HepG2 (cell line): ENCODE data around the gene AMPD2. TPM values are rescaled to one million over a fixed set of nuclear protein-coding genes. Genes with fewer than 3 reads are reported as not detected.

ENCODE experiments used
- CENPT ChIP-seq: sonication (generic); formaldehyde crosslinking; IDR thresholded peaks from 2 replicates; pipeline ENCODE4 v1.8.0; 2022; ENCODE audit warnings: low read depth, mild to moderate bottlenecking, moderate library complexity, missing genetic modification reagents
- DNMT3B ChIP-seq: conservative IDR thresholded peaks from 2 replicates; pipeline ENCODE4 v1.6.1; 2016; ENCODE audit warnings: missing biosample characterization, control low read depth
- DR1 ChIP-seq: sonication (generic); formaldehyde crosslinking; IDR thresholded peaks from 2 replicates; pipeline ENCODE4 v1.8.0; 2021; ENCODE audit warnings: mild to moderate bottlenecking, missing genetic modification reagents, inconsistent platforms
- ETS1 ChIP-seq: sonication (generic); formaldehyde crosslinking; IDR thresholded peaks from 2 replicates; pipeline ENCODE4 v1.4.0; 2020; ENCODE audit warnings: missing genetic modification reagents
- KAT2B ChIP-seq: fragments of 150-350 bp; IDR thresholded peaks from 2 replicates; pipeline ENCODE4 v1.6.1; 2014; ENCODE audit warnings: low read depth, low read length, borderline replicate concordance
- PAX8 ChIP-seq: sonication (generic); formaldehyde crosslinking; IDR thresholded peaks from 2 replicates; pipeline ENCODE4 v1.8.0; 2022; ENCODE audit warnings: mild to moderate bottlenecking, missing genetic modification reagents, borderline replicate concordance
- SP140L ChIP-seq: sonication (generic); formaldehyde crosslinking; IDR thresholded peaks from 2 replicates; pipeline ENCODE4 v1.4.0; 2020; ENCODE audit warnings: missing genetic modification reagents, borderline replicate concordance
- TFAP4 ChIP-seq: sonication (generic); IDR thresholded peaks from 2 replicates; pipeline ENCODE4 v1.6.1; 2016; ENCODE audit warnings: low read depth, borderline replicate concordance
- ZNF234 ChIP-seq: sonication (generic); formaldehyde crosslinking; conservative IDR thresholded peaks from 2 replicates; pipeline ENCODE4 v1.5.1; 2020; ENCODE audit warnings: mild to moderate bottlenecking, missing genetic modification reagents
- ZNF616 ChIP-seq: sonication (generic); formaldehyde crosslinking; IDR thresholded peaks from 2 replicates; pipeline ENCODE4 v1.5.0; 2020; ENCODE audit warnings: low read depth, mild to moderate bottlenecking, missing genetic modification reagents
- ZNF773 ChIP-seq: sonication (generic); formaldehyde crosslinking; IDR thresholded peaks from 2 replicates; pipeline ENCODE4 v1.4.0; 2020; ENCODE audit warnings: missing genetic modification reagents, borderline replicate concordance
- ZNF816 ChIP-seq: sonication (generic); formaldehyde crosslinking; IDR thresholded peaks from 2 replicates; pipeline ENCODE4 v1.8.0; 2022; ENCODE audit warnings: missing genetic modification reagents, mild to moderate bottlenecking, borderline replicate concordance
- polyA plus RNA-seq, 8 experiments: library from polyadenylated mRNA; depleted of rRNA in 3 of 8; stranded (reverse) in 7 of 8; unstranded in 1 of 8; fragments of >200 nt; fragmentation: Illumina TruSeq in 4 of 8; extraction: Trizol in 4 of 8; gene quantifications; 2 replicates each; pipeline versions ENCODE4 v1.2.1 to v1.2.3, GENCODE V29; 2011 to 2016; ENCODE audit warnings: low read depth in 4 of 8, missing spikeins in 1 of 8, mixed read lengths in 1 of 8; ENCODE audit not compliant: insufficient read depth in 1 of 8
- total RNA-seq, 5 experiments: library from RNA; depleted of rRNA; stranded (reverse); fragments of >200 nt; fragmentation: Illumina TruSeq; extraction: Trizol; gene quantifications; 2 replicates each; pipeline ENCODE4 v1.2.3, GENCODE V29; 2016; ENCODE audit warnings: low read depth in 1 of 5
- TF ChIP-seq, protein P1 (sequence below): sonication (generic); formaldehyde crosslinking; IDR thresholded peaks from 2 replicates; pipeline ENCODE4 v1.5.1; 2020; ENCODE audit warnings: missing genetic modification reagents, mild to moderate bottlenecking, borderline replicate concordance
- TF ChIP-seq, protein P2 (sequence below): sonication (generic); formaldehyde crosslinking; IDR thresholded peaks from 2 replicates; pipeline ENCODE4 v1.4.0; 2020; ENCODE audit warnings: low read depth, mild to moderate bottlenecking, missing genetic modification reagents
- TF ChIP-seq, protein P3 (sequence below): sonication (generic); formaldehyde crosslinking; IDR thresholded peaks from 2 replicates; pipeline ENCODE4 v1.5.1; 2020; ENCODE audit warnings: missing genetic modification reagents, mild to moderate bottlenecking, borderline replicate concordance
- TF ChIP-seq, protein P4 (sequence below): sonication (generic); formaldehyde crosslinking; IDR thresholded peaks from 2 replicates; pipeline ENCODE4 v1.4.0; 2020; ENCODE audit warnings: missing genetic modification reagents, low read depth, mild to moderate bottlenecking, borderline replicate concordance

AMPD2 gene
- total and polyA plus RNA-seq, 2 of the 13 experiments (the other 11 are each of a cell fraction or from before 2014, with no cell fraction given): 62.3 to 82.0 TPM

DNA sequence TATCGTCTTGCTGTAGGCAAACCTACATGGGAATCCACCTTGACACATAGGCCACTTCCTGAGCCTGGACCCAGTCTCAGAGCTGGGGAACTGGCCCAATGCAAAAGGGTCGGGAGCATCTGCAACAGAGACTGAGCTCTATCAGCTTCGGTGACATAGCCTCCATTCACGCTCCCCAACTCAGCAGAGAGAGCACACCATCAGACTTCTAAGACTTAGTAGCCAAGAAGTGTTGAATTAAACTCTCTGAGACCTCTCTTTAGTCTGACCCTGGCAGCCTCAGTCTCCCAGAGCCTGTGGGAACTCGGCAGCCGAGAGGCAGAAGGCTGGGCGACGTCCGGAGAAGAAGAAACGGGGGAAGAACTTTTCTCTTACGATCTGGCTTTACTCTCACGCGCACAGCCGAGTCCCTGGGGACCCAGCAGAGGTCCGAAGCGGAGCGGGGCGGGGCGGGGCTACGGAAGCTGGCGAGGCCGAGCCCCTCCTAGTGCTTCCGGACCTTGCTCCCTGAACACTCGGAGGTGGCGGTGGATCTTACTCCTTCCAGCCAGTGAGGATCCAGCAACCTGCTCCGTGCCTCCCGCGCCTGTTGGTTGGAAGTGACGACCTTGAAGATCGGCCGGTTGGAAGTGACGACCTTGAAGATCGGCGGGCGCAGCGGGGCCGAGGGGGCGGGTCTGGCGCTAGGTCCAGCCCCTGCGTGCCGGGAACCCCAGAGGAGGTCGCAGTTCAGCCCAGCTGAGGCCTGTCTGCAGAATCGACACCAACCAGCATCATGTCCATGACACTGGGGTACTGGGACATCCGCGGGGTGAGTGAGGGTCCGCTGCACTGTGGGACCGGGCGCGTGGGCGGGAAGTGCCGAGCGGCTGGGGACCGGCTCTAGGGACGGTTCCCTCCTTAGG, 36.2 kb downstream of the AMPD2 start, which contains the start of gene GSTM4 (continued):
- TF ChIP-seq, protein P1, sequence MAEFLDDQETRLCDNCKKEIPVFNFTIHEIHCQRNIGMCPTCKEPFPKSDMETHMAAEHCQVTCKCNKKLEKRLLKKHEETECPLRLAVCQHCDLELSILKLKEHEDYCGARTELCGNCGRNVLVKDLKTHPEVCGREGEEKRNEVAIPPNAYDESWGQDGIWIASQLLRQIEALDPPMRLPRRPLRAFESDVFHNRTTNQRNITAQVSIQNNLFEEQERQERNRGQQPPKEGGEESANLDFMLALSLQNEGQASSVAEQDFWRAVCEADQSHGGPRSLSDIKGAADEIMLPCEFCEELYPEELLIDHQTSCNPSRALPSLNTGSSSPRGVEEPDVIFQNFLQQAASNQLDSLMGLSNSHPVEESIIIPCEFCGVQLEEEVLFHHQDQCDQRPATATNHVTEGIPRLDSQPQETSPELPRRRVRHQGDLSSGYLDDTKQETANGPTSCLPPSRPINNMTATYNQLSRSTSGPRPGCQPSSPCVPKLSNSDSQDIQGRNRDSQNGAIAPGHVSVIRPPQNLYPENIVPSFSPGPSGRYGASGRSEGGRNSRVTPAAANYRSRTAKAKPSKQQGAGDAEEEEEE (CRISPR knock-in tag): no peak
- TF ChIP-seq PAX8 (0 out of 2 replicates have a peak, but pooled peaks have one; percentile 67), ZNF234 (CRISPR knock-in tag) (no peak; the same call in 1 of the 2 replicates), ETS1 (CRISPR knock-in tag) (no peak), TFAP4 (peak; percentile 70; the same call in 1 of the 2 replicates), KAT2B (no peak), ZNF773 (no peak), SP140L (CRISPR knock-in tag) (0 out of 2 replicates have a peak, but pooled peaks have one; percentile 33), ZNF816 (no peak), ZNF616 (CRISPR knock-in tag) (0 out of 2 replicates have a peak, but pooled peaks have one; percentile 49), DNMT3B (CRISPR knock-in tag) (no peak), CENPT (0 out of 2 replicates have a peak, but pooled peaks have one; percentile 17), DR1 (CRISPR knock-in tag) (peak; percentile 28; the same call in 1 of the 2 replicates)
- TF ChIP-seq, protein P2, sequence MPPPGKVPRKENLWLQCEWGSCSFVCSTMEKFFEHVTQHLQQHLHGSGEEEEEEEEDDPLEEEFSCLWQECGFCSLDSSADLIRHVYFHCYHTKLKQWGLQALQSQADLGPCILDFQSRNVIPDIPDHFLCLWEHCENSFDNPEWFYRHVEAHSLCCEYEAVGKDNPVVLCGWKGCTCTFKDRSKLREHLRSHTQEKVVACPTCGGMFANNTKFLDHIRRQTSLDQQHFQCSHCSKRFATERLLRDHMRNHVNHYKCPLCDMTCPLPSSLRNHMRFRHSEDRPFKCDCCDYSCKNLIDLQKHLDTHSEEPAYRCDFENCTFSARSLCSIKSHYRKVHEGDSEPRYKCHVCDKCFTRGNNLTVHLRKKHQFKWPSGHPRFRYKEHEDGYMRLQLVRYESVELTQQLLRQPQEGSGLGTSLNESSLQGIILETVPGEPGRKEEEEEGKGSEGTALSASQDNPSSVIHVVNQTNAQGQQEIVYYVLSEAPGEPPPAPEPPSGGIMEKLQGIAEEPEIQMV (CRISPR knock-in tag): peak; percentile 85; the same call in 1 of the 2 replicates
- TF ChIP-seq, protein P3, sequence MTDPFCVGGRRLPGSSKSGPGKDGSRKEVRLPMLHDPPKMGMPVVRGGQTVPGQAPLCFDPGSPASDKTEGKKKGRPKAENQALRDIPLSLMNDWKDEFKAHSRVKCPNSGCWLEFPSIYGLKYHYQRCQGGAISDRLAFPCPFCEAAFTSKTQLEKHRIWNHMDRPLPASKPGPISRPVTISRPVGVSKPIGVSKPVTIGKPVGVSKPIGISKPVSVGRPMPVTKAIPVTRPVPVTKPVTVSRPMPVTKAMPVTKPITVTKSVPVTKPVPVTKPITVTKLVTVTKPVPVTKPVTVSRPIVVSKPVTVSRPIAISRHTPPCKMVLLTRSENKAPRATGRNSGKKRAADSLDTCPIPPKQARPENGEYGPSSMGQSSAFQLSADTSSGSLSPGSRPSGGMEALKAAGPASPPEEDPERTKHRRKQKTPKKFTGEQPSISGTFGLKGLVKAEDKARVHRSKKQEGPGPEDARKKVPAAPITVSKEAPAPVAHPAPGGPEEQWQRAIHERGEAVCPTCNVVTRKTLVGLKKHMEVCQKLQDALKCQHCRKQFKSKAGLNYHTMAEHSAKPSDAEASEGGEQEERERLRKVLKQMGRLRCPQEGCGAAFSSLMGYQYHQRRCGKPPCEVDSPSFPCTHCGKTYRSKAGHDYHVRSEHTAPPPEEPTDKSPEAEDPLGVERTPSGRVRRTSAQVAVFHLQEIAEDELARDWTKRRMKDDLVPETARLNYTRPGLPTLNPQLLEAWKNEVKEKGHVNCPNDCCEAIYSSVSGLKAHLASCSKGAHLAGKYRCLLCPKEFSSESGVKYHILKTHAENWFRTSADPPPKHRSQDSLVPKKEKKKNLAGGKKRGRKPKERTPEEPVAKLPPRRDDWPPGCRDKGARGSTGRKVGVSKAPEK (CRISPR knock-in tag): no peak
- TF ChIP-seq, protein P4, sequence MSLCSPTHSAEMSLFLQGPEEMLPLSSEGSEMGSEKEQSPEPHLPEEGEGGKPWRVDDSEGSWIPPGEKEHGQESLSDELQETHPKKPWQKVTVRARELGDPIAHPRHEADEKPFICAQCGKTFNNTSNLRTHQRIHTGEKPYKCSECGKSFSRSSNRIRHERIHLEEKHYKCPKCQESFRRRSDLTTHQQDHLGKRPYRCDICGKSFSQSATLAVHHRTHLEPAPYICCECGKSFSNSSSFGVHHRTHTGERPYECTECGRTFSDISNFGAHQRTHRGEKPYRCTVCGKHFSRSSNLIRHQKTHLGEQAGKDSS (CRISPR knock-in tag): peak; percentile 75; the same call in 1 of the 2 replicates
